HG02973 (cell line): ENCODE data around the gene HELB.

ENCODE experiments used
- ATAC-seq: cut with Tn5 transposase; IDR thresholded peaks from one replicate; pipeline ENCODE4 v1.9.1; 2021; ENCODE audit warnings: moderate library complexity; ENCODE audit not compliant: unreplicated experiment

The HELB gene

DNA sequence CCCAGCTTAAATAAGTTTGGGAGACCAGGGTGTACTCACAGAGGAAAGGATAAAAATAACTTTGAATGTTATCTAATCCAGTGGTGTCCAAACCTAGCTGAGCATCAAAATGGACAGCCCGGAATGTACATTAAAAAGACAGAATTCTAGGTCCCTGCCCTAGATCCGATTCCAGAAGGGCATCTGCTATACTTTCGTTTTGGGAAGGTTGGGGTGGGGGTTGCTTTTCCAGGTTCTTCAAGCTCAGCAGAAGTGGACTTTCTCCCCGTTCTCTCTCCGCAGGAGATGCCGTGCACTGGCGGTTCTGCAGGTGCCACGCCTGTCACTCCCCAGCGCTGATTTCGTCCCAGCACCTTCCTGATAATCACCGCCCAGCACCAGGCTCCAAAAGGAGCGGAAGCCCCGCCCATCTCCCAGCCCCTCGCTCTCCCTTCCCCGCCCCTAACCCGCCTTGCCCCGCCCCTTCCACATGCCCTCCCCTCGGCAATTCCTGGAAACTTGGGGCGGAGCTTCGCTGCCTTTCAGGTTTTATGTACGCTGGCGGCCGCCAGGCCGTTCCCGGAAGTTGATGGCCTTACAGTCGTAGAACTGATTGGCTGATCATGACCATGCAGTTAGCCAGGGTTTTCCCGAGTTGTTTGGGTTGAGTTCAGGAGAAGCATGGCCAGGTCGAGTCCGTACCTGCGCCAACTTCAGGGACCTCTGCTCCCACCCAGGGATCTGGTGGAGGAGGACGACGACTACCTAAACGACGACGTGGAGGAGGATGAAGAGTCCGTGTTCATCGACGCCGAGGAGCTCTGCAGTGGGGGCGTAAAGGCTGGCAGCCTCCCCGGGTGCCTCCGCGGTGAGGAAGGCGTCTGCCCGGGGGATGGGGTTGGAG, at the start of gene HELB:
Gene HELB, plus strand, starts transcription at position 550 of the 883 bp plus-strand sequence. Its CDS starts 111 bp downstream, at position 661.
- ATAC-seq, result peak; percentile 74

DNA sequence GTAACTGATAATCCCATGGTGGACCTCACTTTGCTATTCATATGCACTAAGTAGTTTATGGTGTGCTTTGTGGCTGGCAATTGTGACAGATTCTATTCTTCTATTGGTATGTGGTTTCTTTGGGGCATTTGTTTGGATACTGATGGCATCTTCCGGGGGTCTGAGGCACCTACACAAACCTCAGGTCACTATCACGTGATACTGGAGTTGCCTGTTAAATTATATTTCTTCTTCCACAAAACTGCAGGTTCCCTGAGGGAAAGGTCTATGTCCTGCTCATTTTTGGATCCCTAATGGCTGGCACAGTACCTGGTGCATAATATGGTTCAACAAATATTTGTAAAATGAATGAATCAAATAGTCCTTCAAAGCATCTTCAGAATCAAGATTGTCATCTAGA, 49.5 kb upstream of the HELB start:
- no peak for ATAC-seq

DNA sequence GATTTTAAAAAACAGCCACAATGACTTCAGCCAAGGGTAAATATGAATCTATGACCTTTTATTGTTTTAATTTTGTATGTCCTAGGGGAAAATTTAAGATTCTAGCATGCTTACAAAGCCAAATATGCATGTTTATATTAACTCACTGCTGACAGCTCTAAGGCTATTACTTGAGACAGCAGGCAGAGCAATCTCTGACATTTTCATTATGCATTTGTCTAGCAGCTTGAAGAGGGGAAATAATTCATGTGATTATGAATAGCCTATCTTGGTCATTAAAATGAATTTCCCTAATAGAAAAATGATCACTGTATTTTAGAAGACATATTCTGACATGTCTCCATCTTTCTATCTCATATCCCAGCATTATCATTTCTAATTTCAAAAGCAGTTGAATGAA, 46.6 kb upstream of the HELB start:
- no peak for ATAC-seq

DNA sequence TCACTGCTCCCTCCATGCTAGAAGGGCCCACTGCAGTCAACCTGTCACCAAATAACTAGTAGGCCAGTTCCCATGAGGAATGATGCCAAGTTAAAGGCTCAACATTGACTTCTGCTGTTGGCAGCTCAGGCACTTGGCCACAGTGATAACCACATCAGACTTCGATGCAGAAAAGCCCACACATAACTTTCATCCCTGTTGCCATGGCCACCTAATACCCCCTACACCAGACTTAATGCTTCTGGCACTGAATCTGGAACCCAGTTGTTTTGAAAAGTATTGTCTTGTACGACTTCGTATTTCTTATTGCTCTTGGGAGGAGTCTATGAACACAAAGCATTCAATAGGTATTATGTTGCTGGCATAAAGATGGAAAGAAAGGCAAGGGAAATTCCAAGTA, 44.3 kb upstream of the HELB start:
- ATAC-seq, result no peak

GRCh38 chr12:66262737-66263136, 39.6 kb upstream of the HELB start:
- no peak for ATAC-seq

GRCh38 chr12:66268562-66268961, 33.7 kb upstream of the HELB start:
- ATAC-seq, result no peak

GRCh38 chr12:66269142-66269541, 33.2 kb upstream of the HELB start:
- ATAC-seq, result no peak

DNA sequence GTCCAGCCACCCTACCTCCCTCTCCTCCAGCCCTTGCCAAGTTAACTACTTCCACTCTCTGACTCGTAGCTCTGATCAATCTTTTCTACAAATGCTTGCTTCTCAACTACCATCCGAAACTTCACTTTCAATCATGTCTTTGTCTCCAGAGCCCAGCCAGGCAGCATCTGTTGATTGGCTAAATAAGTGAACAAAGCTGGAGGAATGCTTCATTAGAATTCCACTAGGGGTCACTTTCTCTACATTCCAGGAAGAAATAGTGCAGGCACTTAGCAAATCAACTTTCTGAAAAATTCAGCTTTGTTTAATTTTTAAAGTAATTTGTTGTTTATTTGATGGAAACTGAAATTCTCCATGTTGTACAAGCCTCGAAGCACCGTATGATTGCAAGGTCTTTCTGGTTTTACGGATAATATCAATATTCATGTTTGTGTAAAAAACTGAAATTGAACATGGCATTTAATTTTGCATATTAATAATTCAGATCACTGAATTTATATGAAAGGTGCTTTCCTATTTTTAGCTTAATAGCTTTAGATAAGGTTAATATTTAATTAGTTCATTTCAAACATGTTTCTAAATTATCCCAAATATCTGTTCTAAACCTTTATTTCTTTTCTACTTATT, 32.4 kb upstream of the HELB start:
- no peak for ATAC-seq

GRCh38 chr12:66270613-66271012, 31.7 kb upstream of the HELB start:
- no peak for ATAC-seq

DNA sequence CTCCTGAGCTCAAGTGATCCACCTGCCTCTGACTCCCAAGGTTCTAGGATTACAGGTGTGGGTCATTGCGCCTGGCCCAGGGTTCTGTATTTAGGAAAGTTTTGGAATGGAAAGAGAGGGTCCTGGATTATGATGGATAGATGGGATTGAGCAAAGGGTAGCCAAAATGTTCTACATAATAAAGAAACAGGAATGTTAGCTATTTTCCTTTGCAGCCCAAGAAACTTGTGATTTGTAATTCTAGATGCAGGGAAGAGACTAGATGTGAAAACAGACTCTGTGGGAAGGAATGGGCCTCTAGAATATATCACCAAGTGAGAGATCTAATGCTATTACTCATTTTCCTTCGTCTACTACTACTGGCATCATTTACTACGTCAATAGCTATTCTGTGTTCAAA, 29.6 kb upstream of the HELB start:
- ATAC-seq, result no peak

- ATAC-seq, result no peak
Measured at GRCh38 chr12:66273147-66273546, 29.1 kb upstream of the HELB start.

- no peak for ATAC-seq
Measured at GRCh38 chr12:66275040-66275439, 27.3 kb upstream of the HELB start.

- ATAC-seq, result no peak
Measured at GRCh38 chr12:66279123-66279712, 23.1 kb upstream of the HELB start.

DNA sequence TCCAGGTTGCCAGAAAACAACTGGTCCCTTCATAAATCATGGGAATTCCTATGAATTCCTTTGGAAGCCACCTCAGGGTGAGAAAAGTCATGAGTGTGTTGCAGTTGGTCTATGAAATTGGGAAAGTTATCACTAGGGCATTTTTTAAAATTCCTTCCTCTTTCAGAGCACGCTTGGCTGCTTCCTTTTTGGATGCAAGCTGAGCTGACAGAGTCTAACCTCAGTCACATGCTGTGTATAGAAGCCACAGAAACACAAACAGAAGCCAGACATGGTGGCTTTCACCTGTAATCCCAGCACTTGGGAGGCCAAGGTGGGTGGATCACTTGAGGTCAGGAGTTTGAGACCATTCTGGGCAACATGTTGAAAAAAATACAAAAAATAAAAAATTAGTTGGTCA, 21.7 kb upstream of the HELB start:
- ATAC-seq, result no peak

DNA sequence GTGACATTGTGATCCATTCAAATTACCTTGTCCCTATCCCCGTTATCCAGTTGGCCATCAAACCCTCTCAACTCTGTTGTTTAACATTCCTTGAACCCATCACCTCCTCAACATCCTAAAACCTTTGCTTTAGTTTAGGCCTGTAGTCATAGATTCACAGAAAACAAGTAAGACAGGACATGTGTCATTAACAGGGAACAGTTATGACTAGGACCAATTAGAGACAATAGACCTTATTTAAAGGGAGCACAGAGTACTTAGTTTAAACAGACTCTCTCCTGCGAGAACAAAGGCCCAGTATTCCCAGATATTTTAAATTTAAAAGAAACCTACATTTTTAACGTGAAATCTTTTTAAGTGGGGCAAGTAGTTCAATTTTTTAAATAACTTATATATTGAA, 20.0 kb upstream of the HELB start:
- no peak for ATAC-seq

- no peak for ATAC-seq
Measured at GRCh38 chr12:66287275-66287674, 15.0 kb upstream of the HELB start.

DNA sequence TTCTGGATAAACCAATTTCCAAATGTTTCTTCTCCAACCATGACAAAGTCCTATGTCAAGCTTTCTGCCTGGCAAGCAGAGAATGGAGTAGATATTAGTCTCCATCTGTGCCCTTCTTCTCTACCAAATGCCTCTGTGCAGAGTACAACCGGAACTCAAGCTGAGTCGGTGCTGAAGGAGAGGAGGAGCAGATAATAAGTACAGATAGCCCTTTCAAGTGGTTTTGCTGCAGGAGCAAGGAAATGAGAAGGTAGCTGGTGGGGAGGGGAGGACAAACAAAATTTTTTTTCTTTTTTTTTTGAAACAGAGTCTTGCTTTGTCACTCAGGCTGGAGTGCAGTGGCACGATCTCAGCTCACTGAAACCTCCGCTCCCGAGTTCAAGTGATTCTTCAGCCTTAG, 14.2 kb upstream of the HELB start:
- ATAC-seq, result no peak

DNA sequence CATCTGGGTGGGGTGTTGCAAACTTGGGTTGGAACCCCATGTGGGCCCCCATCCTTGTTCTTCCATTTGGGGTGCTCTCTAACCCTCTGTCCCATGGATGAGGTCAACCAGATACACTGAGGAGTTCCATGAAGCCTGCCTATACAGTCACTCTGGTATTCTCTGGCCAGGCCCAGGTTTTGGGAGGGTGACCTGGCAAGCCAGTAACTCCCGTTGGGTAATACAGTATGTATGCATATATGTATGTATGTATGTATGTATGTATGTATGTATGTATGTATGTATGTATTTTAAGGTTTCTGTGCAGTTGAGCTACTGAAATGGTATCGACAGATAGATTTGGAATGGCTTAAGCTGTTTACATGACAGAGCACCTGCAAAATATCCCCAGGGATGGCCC, 12.8 kb upstream of the HELB start:
- ATAC-seq, result no peak

GRCh38 chr12:66290716-66291200, 11.5 kb upstream of the HELB start:
- ATAC-seq, result no peak

GRCh38 chr12:66296176-66296683, 6.1 kb upstream of the HELB start:
- no peak for ATAC-seq

GRCh38 chr12:66297080-66297479, 5.2 kb upstream of the HELB start:
- no peak for ATAC-seq

DNA sequence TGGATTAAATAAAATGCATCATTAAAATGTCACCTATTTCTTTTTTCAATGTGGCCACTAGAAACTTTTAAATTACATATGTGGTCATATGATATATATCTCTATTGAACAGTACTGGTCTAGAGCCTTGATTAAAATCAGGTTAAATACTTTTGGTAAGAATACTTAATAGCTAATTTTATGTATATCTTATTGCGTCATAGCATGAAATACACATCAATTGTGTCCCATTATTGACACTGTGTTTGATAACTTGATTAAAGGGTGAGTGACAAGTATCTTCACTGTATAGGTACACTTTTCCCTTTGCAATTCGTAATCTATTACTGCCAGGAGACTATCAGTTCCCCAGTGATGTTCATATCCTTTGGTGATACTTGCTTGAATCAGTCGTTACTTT, 4.4 kb upstream of the HELB start:
- ATAC-seq, result no peak
